ENCODE data around the gene TBCD. TPM values are rescaled to one million over a fixed set of nuclear protein-coding genes. Genes with fewer than 3 reads are reported as not detected.

TBCD gene
- total RNA-seq, 1 experiment from 2014 or later, result 173 TPM

DNA sequence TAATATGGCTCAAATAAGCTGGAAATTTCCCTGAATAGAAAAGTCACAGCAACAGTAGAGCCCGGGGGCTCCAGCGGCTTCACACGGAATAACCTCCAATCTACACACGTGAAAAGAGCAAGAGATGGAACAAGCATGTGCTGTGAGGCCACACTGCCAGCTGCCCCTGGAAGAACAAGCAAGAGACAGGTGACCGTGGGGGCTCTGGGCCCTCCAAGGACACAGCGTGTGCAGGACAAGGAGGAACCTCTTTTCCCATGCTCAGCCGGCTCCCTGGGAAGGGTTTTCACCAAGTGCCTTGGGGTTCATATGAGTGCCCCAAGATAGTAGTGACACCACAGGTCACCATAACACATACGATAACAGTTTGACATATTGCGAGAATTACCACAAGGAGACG lies 198.1 kb downstream of the TBCD start:
- TF ChIP-seq SOX15 (CRISPR knock-in tag; IDR thresholded peaks at IDR 0.05), result no peak
- no peak for TF ChIP-seq OVOL2 (CRISPR knock-in tag; IDR thresholded peaks at IDR 0.05; ENCODE audit: borderline replicate concordance)
- TF ChIP-seq, protein P1, sequence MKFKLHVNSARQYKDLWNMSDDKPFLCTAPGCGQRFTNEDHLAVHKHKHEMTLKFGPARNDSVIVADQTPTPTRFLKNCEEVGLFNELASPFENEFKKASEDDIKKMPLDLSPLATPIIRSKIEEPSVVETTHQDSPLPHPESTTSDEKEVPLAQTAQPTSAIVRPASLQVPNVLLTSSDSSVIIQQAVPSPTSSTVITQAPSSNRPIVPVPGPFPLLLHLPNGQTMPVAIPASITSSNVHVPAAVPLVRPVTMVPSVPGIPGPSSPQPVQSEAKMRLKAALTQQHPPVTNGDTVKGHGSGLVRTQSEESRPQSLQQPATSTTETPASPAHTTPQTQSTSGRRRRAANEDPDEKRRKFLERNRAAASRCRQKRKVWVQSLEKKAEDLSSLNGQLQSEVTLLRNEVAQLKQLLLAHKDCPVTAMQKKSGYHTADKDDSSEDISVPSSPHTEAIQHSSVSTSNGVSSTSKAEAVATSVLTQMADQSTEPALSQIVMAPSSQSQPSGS (CRISPR knock-in tag; IDR thresholded peaks at IDR 0.05; ENCODE audit: borderline replicate concordance, low read depth), result no peak
- no peak for TF ChIP-seq NFE2L1 (CRISPR knock-in tag; IDR thresholded peaks at IDR 0.05)
- TF ChIP-seq ZNF263 (CRISPR knock-in tag; IDR thresholded peaks at IDR 0.05; ENCODE audit: low read depth), result no peak
- no peak for TF ChIP-seq ZSCAN18 (CRISPR knock-in tag; IDR thresholded peaks at IDR 0.05)
- no peak for TF ChIP-seq ZNF416 (CRISPR knock-in tag; IDR thresholded peaks at IDR 0.05)
- no peak for TF ChIP-seq ATF1 (CRISPR knock-in tag; IDR thresholded peaks at IDR 0.05)
- no peak for TF ChIP-seq ZNF396 (CRISPR knock-in tag; IDR thresholded peaks at IDR 0.05; ENCODE audit: borderline replicate concordance)
- no peak for TF ChIP-seq ZNF138 (CRISPR knock-in tag; conservative IDR thresholded peaks at IDR 0.05)
- Mint-ChIP-seq H3K9me3 (peaks cover 94% of the 10 kb centered on the region), H3K4me3 (no peak overlapping the region), H3K27ac (no peak overlapping the region), H3K36me3 (peaks cover 97% of the 10 kb centered on the region), H3K4me1 (no peaks in the 10 kb centered on the region), H3K27me3 (ENCODE audit: low read depth) (peaks cover 33% of the 10 kb centered on the region)
- ATAC-seq (no peak), DNase-seq (ENCODE audit: low spot score) (no peak)
- ChIA-PET POLR2A (no interaction called here), CTCF (no interaction called here)

DNA sequence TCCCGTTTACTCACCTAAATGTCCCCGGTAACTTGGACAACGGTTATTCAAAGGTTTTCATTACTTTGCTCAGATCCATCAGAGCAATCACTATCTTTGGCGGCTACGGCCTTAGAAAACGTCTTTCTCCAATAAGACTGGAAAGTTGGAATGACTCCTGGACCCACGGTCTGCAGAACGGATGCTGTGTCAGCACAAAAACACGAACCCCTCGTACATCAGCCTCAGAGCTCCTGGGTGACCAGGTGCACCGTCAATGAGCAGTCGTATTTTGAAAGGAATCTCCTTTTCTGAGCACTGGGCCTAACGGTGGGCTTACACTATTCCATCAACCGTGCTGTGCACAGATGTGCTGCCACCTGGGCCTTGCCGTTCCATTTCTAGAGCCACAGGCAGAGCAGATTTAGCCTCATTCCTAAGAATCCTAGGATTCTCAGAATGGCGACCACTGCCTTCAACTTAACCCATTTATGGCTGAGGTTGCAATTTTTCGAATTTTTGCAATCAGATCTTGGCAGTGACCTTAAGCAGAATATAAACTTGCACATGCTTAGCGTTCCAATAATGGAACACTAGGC lies 198.7 kb downstream of the TBCD start:
- no peaks in the 10 kb centered on the region for H3K4me1 Mint-ChIP-seq
- no peak overlapping the region for H3K27ac Mint-ChIP-seq
- peaks cover 97% of the 10 kb centered on the region for H3K36me3 Mint-ChIP-seq
- no peak for TF ChIP-seq MAX (CRISPR knock-in tag; IDR thresholded peaks at IDR 0.05)
- no peak for TF ChIP-seq ATF6 (CRISPR knock-in tag; IDR thresholded peaks at IDR 0.05)
- no peak for TF ChIP-seq ZNF263 (CRISPR knock-in tag; IDR thresholded peaks at IDR 0.05; ENCODE audit: low read depth)
- TF ChIP-seq, protein P2, sequence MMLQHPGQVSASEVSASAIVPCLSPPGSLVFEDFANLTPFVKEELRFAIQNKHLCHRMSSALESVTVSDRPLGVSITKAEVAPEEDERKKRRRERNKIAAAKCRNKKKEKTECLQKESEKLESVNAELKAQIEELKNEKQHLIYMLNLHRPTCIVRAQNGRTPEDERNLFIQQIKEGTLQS (CRISPR knock-in tag; conservative IDR thresholded peaks at IDR 0.05), result no peak
- no peak for TF ChIP-seq E2F5 (CRISPR knock-in tag; IDR thresholded peaks at IDR 0.05)
- no peak for TF ChIP-seq ATF1 (CRISPR knock-in tag; IDR thresholded peaks at IDR 0.05)
- TF ChIP-seq NR3C1 (CRISPR knock-in tag; conservative IDR thresholded peaks at IDR 0.05; ENCODE audit: low read depth), result no peak
- no peak for TF ChIP-seq CREB1 (CRISPR knock-in tag; IDR thresholded peaks at IDR 0.05)
- no peak for ATAC-seq
- ChIA-PET POLR2A (no interaction called here), CTCF (no interaction called here)
- DNase-seq (ENCODE audit: low spot score), result no peak
- H3K27me3 Mint-ChIP-seq (ENCODE audit: low read depth), result peaks cover 31% of the 10 kb centered on the region
- peaks cover 94% of the 10 kb centered on the region for H3K9me3 Mint-ChIP-seq
- no peak overlapping the region for H3K4me3 Mint-ChIP-seq

GRCh38 chr17:82952019-82952418 lies 200.2 kb downstream of the TBCD start:
- H3K4me1 Mint-ChIP-seq, result no peaks in the 10 kb centered on the region
- CTCF ChIA-PET, result no interaction called here
- DNase-seq (ENCODE audit: low spot score) (no peak), ATAC-seq (no peak)
- H3K36me3 Mint-ChIP-seq, result peaks cover 87% of the 10 kb centered on the region
- POLR2A ChIA-PET, result no interaction called here
- no peak overlapping the region for H3K4me3 Mint-ChIP-seq
- peaks cover 31% of the 10 kb centered on the region for H3K27me3 Mint-ChIP-seq (ENCODE audit: low read depth)
- no peak overlapping the region for H3K27ac Mint-ChIP-seq
- H3K9me3 Mint-ChIP-seq, result peaks cover 83% of the 10 kb centered on the region
- TF ChIP-seq, protein P3, sequence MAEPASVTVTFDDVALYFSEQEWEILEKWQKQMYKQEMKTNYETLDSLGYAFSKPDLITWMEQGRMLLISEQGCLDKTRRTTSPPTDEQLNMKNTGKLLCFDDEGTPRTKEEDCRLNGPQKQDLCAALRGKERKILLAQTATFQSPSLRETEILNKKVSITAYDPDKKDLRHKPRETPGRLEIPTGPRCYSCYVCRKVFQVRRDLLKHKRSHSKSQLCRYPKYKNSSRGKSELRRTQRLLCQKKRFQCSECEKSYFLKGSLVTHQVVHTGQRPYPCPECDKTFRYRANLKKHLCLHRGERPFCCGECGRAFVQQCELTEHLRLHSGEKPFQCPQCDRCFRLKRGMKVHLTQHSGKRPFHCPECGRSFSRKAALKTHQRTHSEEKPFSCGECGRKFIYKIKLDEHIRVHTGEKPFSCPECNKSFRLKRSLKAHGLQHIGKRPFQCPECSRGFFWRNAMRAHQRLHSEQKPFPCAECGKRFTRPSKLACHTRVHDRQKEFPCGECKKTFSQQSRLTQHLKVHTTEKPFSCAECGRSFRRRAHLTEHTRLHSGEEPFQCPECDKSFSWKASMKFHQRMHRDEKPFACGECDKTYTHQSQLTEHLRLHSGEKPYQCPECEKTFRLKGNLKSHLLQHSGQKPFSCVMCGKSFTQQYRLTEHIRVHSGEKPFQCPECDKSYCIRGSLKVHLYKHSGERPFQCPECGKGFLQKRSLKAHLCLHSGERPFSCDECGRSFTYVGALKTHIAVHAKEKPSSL (CRISPR knock-in tag; conservative IDR thresholded peaks at IDR 0.05), result no peak
- no peak for TF ChIP-seq ZNF232 (CRISPR knock-in tag; IDR thresholded peaks at IDR 0.05)
- TF ChIP-seq ZBTB43 (CRISPR knock-in tag; IDR thresholded peaks at IDR 0.05), result no peak
- TF ChIP-seq TP53 (CRISPR knock-in tag; IDR thresholded peaks at IDR 0.05), result no peak
- no peak for TF ChIP-seq USF1 (CRISPR knock-in tag; IDR thresholded peaks at IDR 0.05)
- TF ChIP-seq TCF7 (CRISPR knock-in tag; IDR thresholded peaks at IDR 0.05; ENCODE audit: low read depth), result no peak
- no peak for TF ChIP-seq HMGA2 (CRISPR knock-in tag; IDR thresholded peaks at IDR 0.05)
